Peyer's patch (tissue), 4 donors: ENCODE results near the gene RNASE12.
"Not testable (repeated sequence)": the region's sequence is repeated elsewhere in the genome, so short reads cannot be mapped to it uniquely, and the experiment has no call there.

Experiments
- POLR2A ChIP-seq, 2 donors: fragments of 450-650 bp; IDR thresholded peaks; one replicate each; pipeline ENCODE4 v1.5.1; 2017; ENCODE audit warnings: antibody characterized with exemption in 2 of 2, mild to moderate bottlenecking in 2 of 2, moderate library complexity in 2 of 2
- TF ChIP-seq, protein P1 (sequence below), 6 experiments: fragments of 450-650 bp in 4 of 6; fragments of 200-600 bp in 2 of 6; sonication (generic) in 1 of 6; IDR thresholded peaks; one replicate each; pipeline ENCODE4 v1.5.1; 2017 to 2019; ENCODE audit warnings: antibody characterized with exemption in 6 of 6, mild to moderate bottlenecking in 3 of 6, moderate library complexity in 1 of 6

DNA sequence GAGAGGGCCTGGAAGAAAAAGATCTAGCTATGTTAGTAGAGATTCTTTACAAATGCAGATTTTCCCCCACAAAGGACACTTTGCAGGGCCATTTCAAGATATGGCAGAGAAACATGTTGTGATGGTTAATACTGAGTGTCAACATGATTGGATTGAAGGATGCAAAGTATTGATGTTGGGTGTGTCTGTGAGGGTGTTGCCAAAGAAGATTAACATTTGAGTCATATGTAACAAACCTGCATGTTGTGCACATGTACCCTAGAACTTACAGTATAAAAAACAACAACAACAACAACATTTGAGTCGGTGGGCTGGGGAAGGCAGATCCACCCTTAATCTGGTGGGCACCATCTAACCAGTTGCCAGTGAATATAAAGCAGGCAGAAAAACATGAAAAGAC is 24.0 kb downstream of the RNASE12 start:
- TF ChIP-seq, protein P1, sequence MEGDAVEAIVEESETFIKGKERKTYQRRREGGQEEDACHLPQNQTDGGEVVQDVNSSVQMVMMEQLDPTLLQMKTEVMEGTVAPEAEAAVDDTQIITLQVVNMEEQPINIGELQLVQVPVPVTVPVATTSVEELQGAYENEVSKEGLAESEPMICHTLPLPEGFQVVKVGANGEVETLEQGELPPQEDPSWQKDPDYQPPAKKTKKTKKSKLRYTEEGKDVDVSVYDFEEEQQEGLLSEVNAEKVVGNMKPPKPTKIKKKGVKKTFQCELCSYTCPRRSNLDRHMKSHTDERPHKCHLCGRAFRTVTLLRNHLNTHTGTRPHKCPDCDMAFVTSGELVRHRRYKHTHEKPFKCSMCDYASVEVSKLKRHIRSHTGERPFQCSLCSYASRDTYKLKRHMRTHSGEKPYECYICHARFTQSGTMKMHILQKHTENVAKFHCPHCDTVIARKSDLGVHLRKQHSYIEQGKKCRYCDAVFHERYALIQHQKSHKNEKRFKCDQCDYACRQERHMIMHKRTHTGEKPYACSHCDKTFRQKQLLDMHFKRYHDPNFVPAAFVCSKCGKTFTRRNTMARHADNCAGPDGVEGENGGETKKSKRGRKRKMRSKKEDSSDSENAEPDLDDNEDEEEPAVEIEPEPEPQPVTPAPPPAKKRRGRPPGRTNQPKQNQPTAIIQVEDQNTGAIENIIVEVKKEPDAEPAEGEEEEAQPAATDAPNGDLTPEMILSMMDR (IDR thresholded peaks at IDR 0.05): not testable (repeated sequence)
- TF ChIP-seq POLR2A (IDR thresholded peaks at IDR 0.05): not testable (repeated sequence)
